NT2/D1 (cell line): ENCODE data around the gene PSTPIP2.

Experiments
- DNase-seq: peaks from one replicate; pipeline ENCODE4 v3.0.0-alpha.2; 2011; ENCODE audit warnings: low read depth, low spot score
- H3K27me3 ChIP-seq: 2 replicates; pipeline ENCODE4 v1.6.0; 2011; ENCODE audit warnings: mild to moderate bottlenecking; ENCODE audit not compliant: insufficient read length, insufficient read depth
- H3K36me3 ChIP-seq: 2 replicates; pipeline ENCODE4 v1.6.1; 2011; ENCODE audit warnings: mild to moderate bottlenecking, low read length, mixed read lengths; ENCODE audit not compliant: insufficient read depth, insufficient read length
- H3K4me1 ChIP-seq: 2 replicates; pipeline ENCODE4 v1.5.1; 2011; ENCODE audit not compliant: insufficient read depth, insufficient read length
- H3K4me3 ChIP-seq: 2 replicates; pipeline ENCODE4 v1.5.1; 2011; ENCODE audit warnings: low read depth; ENCODE audit not compliant: insufficient read length
- H3K9ac ChIP-seq: 2 replicates; pipeline ENCODE4 v1.6.0; 2011; ENCODE audit warnings: low read depth; ENCODE audit not compliant: insufficient read length
- H3K9me3 ChIP-seq: 2 replicates; pipeline ENCODE4 v1.5.1; 2011; ENCODE audit warnings: mild to moderate bottlenecking, low read length; ENCODE audit not compliant: insufficient read depth
- SUZ12 ChIP-seq: IDR thresholded peaks from 2 replicates; pipeline ENCODE4 v1.6.1; 2011; ENCODE audit not compliant: insufficient read length, insufficient read depth; ENCODE audit errors: extremely low read depth
- YY1 ChIP-seq: IDR thresholded peaks from 2 replicates; pipeline ENCODE4 v1.6.1; 2011; ENCODE audit not compliant: insufficient read length, insufficient read depth
- ZNF274 ChIP-seq: IDR thresholded peaks from 2 replicates; pipeline ENCODE4 v1.6.1; 2011; ENCODE audit warnings: mild to moderate bottlenecking, low read depth, low read length

The PSTPIP2 gene

DNA sequence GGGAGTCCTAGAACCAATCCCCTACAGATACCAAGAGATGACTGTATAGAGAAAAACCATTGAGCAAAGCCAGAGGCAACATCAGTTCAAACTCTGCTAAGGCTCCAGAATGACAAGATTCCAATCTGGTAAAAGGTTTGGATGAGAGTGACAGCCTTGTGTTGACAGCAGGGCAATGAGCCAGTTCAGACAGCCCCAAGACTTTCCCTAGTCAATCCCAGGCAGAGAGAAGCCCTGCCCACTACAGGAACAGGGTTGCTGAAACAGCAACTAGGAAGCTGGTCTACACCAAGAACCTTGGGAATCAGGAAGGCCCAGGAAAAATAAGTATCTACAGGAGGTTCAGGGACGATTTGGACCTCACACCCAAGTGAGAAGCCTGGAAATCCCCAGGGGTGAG lies 3.3 kb downstream of the PSTPIP2 start:
- no peak for TF ChIP-seq YY1
- no peak for TF ChIP-seq ZNF274
- no peak for TF ChIP-seq SUZ12
- Histone ChIP-seq H3K4me1 (no peaks in the 10 kb centered on the region), H3K36me3 (no peaks in the 10 kb centered on the region), H3K4me3 (no peak overlapping the region), H3K27me3 (peaks cover 27% of the 10 kb centered on the region), H3K9ac (no peak overlapping the region), H3K9me3 (no peaks in the 10 kb centered on the region)
- no peak for DNase-seq

- Histone ChIP-seq H3K9me3 (no peaks in the 10 kb centered on the region), H3K36me3 (no peaks in the 10 kb centered on the region), H3K9ac (no peak overlapping the region), H3K4me3 (no peak overlapping the region), H3K4me1 (peaks cover 2% of the 10 kb centered on the region), H3K27me3 (peaks cover 21% of the 10 kb centered on the region)
- no peak for DNase-seq
- TF ChIP-seq YY1: no peak
- no peak for TF ChIP-seq SUZ12
- no peak for TF ChIP-seq ZNF274
These were observed 4.5 kb downstream of the PSTPIP2 start for GRCh38 chr18:46067438-46068007.

DNA sequence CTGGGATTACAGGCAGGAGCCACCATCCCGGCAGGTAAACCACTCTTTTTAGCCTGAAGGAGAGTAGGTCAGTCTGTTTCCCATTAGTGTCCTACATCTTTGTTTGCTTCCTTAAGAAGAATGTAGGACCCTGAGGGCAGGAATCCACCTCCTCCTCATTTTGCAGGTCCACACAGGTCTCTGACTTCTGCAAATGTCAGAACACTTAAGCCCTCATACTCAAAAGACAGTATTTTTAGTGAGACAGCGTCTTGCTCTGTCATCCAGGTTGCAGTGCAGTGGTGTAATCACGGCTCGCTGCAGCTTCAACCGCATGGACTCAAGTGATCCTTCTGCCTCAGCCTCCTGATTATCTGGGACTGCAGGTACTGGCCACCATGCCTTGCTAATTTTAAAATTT lies 9.3 kb downstream of the PSTPIP2 start:
- Histone ChIP-seq H3K27me3 (no peaks in the 10 kb centered on the region), H3K4me1 (peaks cover 2% of the 10 kb centered on the region), H3K4me3 (no peak overlapping the region), H3K9ac (no peak overlapping the region), H3K36me3 (no peaks in the 10 kb centered on the region), H3K9me3 (no peaks in the 10 kb centered on the region)
- no peak for TF ChIP-seq SUZ12
- no peak for TF ChIP-seq ZNF274
- no peak for TF ChIP-seq YY1
- no peak for DNase-seq

DNA sequence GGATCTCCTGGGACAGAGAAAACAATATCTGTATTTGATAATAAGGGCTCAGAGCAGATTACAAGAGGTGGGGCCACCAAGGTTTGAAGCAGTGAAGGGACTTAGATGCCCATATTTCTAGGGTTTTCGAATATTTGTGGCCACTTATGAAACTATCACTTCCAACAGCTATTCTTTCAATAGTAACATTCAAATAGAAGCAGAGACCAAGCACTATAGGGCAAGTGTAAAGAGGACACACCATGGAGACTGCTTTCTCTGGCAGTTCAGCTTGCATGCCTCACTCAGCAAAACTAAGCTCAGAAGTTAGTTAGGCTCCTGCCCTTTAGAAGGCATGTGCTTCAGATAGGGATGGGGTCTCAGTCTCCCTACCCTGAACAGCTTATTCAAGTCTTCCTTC lies 10.3 kb downstream of the PSTPIP2 start:
- peaks cover 2% of the 10 kb centered on the region for H3K4me1 ChIP-seq
- no peaks in the 10 kb centered on the region for H3K27me3 ChIP-seq
- H3K9me3 ChIP-seq: no peaks in the 10 kb centered on the region
- H3K9ac ChIP-seq: no peak overlapping the region
- DNase-seq: no peak
- H3K4me3 ChIP-seq: no peak overlapping the region
- TF ChIP-seq ZNF274 (no peak), SUZ12 (no peak), YY1 (no peak)
- H3K36me3 ChIP-seq: no peaks in the 10 kb centered on the region

GRCh38 chr18:46061387-46061786 lies 10.7 kb downstream of the PSTPIP2 start:
- H3K9ac ChIP-seq: no peak overlapping the region
- no peak for TF ChIP-seq ZNF274
- no peak for TF ChIP-seq YY1
- no peak for TF ChIP-seq SUZ12

DNA sequence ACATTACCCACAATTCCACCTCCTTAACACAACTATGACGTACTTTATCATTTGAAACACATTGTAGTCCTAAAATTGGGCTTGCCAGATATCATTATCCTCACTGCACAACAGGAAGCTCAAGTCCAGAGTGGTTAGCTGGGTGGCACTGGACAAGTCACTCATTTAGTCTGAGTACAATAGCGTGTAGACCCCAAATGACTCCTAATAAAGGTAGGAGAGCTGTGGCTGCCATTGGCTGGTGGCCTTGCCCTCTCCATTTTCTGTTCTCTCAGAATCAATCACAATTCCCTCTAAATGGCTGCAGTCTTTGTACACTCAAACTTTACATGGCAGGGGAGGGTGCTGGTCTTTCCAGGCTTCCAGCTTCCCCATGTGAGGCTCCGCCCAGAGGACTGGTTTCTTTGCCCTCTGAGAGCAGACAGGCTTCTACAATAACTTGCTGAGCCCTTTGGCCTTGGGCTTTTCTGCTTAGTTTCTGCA lies 11.7 kb downstream of the PSTPIP2 start:
- Histone ChIP-seq H3K9me3 (no peaks in the 10 kb centered on the region), H3K4me3 (no peak overlapping the region)
- no peak for DNase-seq

More at GRCh38 chr18:46061387-46061786, 10.7 kb downstream of the PSTPIP2 start:
- H3K4me1 ChIP-seq: peaks cover 2% of the 10 kb centered on the region
- no peaks in the 10 kb centered on the region for H3K9me3 ChIP-seq
- no peak overlapping the region for H3K4me3 ChIP-seq
- H3K36me3 ChIP-seq: no peaks in the 10 kb centered on the region
- no peak for DNase-seq
- no peaks in the 10 kb centered on the region for H3K27me3 ChIP-seq

DNA sequence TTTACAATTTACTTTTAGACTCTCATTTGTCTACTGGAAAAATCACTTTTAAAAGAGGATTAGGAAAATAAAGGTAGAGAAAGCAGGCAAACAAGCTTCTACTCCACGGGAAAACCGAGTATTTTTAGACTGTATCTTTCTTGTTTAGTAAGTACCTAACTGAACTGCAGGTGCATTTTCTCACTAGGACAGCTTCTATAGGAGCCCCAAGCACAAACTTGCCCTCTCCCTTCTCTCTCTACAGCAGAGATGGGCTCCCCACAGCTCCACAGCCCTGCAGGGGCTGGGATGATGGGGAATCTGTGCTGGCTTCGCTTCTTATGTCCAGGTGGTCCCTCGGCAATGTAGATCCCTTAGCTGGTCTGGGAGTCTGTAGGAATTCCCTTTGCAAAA lies 16.2 kb downstream of the PSTPIP2 start:
- no peak for DNase-seq
- Histone ChIP-seq H3K36me3 (no peaks in the 10 kb centered on the region), H3K9me3 (no peaks in the 10 kb centered on the region)

More for the DNA sequence above, 11.7 kb downstream of the PSTPIP2 start:
- Histone ChIP-seq H3K4me1 (peaks cover 2% of the 10 kb centered on the region), H3K36me3 (no peaks in the 10 kb centered on the region), H3K27me3 (no peaks in the 10 kb centered on the region), H3K9ac (no peak overlapping the region)
- TF ChIP-seq YY1: no peak
- no peak for TF ChIP-seq SUZ12

More for the DNA sequence above, 16.2 kb downstream of the PSTPIP2 start:
- H3K4me3 ChIP-seq: no peak overlapping the region
- H3K9ac ChIP-seq: no peak overlapping the region
- H3K27me3 ChIP-seq: no peaks in the 10 kb centered on the region
- TF ChIP-seq ZNF274 (no peak), YY1 (no peak), SUZ12 (no peak)
- H3K4me1 ChIP-seq: no peaks in the 10 kb centered on the region
